Gastroesophageal sphincter (tissue), 3 donors: ENCODE measurements around the gene SCN8A.

Source experiments
- CTCF ChIP-seq, 4 experiments: fragments of 200-600 bp in 2 of 4; fragments of 450-650 bp in 2 of 4; sonication (generic) in 1 of 4; IDR thresholded peaks; one replicate each; pipeline ENCODE4 v1.5.1; 2017 to 2019; ENCODE audit warnings: antibody characterized with exemption in 4 of 4, mild to moderate bottlenecking in 2 of 4, moderate library complexity in 2 of 4
- EP300 ChIP-seq: sonication (generic); formaldehyde crosslinking; IDR thresholded peaks from one replicate; pipeline ENCODE4 v1.6.1; 2017; ENCODE audit warnings: antibody characterized with exemption, mild to moderate bottlenecking
- POLR2A ChIP-seq, 2 donors: fragments of 450-650 bp; IDR thresholded peaks; one replicate each; pipeline ENCODE4 v1.6.1; 2017; ENCODE audit warnings: antibody characterized with exemption in 2 of 2, mild to moderate bottlenecking in 2 of 2, moderate library complexity in 1 of 2
- POLR2AphosphoS5 ChIP-seq: sonication (generic); formaldehyde crosslinking; IDR thresholded peaks from one replicate; pipeline ENCODE4 v1.6.1; 2017; ENCODE audit warnings: antibody characterized with exemption

GRCh38 chr12:51759695-51760094, 168.7 kb downstream of the SCN8A start:
- TF ChIP-seq CTCF (IDR thresholded peaks at IDR 0.05) (no peak), POLR2AphosphoS5 (no peak), POLR2A (IDR thresholded peaks at IDR 0.05) (no peak), EP300 (no peak)
